KG1 (cell line): ENCODE measurements around the gene SEPTIN5.
"Not testable (repeated sequence)": the region's sequence is repeated elsewhere in the genome, so short reads cannot be mapped to it uniquely, and the experiment has no call there.

Source experiments
- DNase-seq: peaks from one replicate; lab custom pipeline; 2025; lab: John Stamatoyannopoulos, UW

SEPTIN5 gene

DNA sequence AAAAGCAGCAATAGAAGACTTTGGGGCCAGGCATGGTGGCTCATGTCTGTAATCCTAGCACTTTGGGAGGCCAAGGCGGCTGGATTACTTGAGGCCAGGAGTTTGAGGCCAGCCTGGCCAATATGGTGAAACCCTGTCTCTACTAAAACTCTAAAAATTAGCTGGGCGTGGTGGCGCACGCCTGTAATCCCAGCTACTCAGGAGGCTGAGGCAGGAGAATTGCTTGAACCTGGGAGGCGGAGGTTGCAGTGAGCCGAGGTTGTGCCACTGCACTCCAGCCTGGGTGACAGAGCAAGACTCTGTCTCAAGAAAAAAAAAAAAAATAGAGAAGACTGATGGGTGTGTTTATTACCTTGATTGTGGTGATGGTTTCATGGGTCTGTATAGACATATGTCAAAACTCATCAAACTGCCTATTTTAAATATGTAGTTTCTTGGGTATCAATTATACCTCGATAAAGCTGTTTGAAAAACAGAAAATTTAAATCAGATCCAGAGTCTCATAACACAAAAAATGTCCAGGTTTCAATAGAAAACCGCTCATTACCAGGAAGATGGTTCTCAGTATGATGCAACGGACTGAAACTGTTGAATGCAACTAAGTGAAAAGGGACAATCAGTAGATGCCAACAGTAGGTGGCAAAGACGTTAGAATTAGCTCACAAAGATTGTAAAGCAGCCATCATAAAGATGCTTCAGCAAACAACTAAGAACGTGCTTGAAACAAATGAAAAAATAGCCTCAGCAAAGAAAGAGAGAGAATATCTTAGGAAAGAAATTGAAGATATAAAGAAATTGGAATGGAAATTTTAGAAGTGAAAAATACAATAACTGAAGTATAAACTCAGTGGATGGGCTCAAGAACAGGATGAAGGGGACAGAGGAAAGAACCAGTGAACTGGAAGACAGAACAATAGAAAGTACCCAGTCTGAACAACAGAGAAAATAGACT is 33.1 kb upstream of the SEPTIN5 start:
- DNase-seq, result no peak

DNA sequence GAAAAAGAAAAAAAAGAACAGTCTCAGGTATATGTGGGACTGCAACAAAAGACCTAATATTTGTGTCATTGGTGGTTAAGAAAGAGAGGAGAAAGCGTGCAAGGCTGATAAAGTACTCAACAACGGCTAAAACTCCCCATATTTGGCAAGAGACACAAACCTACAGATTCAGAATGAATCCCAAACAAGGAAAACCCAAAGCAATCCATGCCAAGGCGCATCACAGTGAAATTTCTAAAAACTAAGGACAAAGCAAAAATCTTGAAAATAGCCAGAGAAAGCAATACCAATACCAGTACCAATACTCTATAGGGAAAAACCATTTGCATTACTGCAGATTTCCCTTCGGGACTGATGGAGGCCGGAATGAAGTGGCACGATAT is 32.4 kb upstream of the SEPTIN5 start:
- no peak for DNase-seq

DNA sequence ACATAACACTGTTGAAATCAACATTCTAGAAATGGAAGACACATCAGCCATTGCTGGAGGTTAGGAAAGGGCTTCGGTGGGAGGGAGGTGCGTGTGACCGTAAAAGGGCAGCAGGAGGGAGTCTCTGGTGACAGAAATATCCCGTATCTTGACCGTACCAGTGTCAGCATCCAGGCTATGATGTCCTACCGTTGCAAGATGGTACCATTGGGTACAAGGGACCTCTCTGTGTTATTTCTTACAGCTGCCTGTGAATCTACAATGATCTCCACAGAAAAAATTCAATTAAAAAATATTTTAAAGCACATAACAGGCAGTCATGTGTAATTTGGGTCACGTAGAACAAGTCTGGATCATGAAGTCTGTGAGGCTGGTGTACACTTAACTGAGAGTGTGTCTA is 27.4 kb upstream of the SEPTIN5 start:
- no peak for DNase-seq

DNA sequence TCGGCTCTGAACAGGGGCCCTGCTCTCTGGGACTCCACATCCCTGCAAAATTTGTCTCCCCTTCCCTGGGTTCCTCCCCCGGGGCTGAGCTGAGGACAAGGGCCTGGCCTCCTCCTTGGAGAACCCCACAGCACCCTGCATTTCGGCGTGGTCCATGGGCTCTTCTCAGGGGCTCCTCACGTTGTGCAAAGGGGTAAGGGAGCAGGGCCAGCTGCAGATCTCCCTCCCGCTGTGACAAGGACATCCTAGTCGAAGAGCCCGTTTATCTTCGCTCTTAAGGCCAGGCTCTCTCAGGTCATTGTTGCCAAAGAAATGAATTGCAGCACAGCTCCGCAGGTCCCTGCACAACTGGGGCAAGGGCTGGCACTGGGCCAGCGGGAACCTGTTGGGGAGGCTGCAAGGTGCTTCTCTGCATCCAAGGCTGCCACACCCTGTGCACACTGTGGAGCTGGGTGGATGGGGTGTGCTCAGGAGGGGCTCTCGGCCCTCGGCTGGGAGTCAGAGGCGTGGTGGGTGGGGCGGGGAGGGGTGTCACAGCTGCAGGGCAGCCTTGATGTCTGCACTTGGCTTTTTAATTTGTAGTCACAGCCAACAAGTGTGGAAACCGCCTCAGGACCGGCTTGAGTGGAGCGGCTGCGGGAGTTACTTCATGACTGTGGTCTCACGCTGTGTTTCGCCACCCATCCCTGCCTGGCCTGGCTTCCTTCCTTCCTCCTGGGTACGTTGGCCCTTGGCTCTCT is 26.6 kb upstream of the SEPTIN5 start:
- no peak for DNase-seq

DNA sequence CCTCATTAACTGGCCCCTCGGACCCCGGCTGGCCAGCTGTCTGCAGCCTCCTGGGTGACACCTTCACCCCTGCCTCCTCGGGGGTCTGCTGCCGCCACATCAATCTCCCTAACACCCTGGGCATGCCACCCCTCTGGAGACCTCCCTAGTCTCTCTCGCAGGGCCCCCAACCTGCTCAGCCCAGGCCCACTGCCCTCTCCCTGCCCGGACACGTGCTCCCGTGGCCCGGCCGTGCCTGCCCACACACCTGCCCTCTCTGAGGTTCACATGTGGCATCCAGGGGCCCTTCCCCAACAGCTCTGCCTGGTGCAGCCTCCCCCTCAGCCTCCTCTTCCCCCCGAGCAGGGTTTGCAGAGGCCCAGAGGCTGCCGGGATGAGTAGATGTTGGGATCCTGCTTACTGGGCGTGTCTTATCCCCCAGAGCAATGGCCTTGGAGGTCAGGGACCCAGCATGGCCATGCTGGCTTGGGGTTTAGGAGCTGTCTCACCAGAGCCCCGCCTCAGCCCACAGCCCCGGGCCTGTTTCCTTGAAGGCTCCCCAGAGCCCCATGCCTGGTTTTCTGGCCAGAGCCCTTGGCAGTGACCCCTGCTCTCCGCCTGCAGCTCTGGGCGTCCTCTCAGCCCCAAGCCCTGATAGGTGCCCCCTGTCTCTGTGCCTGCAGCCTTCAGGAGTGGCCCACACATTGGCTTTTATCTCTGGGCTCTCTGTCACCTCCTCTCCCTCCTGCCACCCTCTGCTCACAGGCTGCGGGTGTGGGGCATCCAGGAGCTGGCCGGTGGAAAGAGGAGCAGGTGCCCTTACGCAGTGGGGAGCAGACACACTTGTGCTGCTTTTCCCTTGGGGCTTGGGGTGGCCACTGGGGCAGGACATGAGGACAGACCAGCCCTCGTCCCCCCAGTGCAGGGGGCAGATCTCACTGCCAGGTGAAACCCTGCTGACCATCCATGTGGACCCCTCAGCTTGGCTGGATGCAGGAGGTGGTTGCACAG is 25.7 kb upstream of the SEPTIN5 start:
- DNase-seq, result no peak

DNA sequence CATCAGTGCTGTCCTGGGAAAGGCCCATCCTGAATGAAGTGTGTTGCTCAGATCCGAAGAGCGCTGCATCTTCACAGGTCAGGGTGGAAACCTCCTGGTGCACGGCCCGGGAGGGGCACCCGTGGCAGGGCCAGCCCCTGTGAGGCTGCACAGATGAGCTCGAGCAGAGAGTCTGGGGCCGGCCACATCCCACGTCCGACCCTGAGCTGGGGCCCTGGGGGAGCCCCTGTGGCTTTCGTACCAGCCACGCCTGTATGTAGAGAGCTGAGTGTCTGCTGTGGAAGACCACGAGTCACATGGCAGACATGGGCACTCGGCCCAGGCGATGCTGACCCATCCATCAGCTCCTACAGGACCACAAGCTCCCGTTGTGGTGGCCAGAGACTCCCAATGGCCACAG is 24.9 kb upstream of the SEPTIN5 start:
- DNase-seq, result no peak

DNA sequence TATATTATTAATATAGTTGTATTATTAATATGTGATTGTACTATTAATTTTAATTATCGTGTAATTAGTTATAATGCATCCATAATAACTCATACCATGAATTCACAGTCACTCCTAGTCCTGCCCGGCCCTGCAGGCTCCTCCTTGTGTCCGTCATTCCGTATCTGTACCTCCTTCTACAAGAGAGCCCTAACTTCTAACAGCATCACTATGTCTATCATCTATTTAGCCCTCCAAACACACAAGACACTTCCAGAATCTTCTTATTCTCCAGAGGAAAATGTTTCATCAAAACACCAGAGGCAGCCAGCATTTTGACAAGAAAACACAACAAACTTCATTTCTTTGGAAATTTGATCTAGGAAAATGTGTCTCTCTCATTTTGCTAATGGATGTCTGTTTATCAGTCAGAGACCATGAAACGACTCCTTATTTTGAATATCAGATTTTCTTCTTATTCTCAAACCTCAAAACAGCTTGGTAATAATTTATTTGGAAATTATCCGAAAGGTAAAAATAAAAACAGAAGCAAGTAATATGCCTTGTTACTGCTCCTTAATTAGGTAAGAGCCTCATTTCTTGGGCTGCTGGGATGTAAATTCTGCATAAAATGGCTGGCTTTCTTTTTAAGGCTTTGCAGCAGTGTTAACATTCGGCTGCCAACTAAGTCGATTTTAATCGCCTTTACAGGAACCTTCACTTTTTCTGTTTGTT is 23.1 kb upstream of the SEPTIN5 start:
- DNase-seq, result no peak

DNA sequence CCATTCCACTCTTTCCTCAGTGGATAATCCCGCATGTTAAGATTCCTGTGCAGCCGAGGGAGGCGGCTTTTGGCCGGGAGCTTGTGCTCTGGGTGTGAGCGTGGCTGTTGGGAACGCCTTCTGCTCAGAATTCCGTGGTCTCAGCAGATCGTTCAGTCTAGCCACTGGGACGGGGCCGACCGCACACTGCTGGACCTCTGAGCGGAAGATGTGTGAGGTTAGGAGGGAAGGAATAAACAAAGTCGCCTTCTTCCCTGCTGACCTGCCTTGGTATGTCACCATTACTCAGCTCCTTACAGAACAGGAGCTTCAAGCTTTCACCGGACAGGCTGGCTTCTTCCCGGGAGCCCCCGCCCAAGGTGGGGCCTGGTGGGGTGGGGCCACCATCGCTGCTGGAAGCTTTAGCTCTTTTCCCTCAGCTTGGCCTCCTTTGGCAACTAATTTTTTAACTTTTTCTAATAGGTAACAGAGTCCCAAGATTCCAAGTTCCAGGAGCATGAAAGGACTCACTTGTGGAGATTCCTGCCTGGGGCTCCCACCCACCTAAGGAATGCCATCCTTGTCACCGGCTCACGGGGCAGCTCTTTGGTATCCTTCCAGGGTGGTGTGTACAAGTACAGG is 22.5 kb upstream of the SEPTIN5 start:
- DNase-seq, result no peak

DNA sequence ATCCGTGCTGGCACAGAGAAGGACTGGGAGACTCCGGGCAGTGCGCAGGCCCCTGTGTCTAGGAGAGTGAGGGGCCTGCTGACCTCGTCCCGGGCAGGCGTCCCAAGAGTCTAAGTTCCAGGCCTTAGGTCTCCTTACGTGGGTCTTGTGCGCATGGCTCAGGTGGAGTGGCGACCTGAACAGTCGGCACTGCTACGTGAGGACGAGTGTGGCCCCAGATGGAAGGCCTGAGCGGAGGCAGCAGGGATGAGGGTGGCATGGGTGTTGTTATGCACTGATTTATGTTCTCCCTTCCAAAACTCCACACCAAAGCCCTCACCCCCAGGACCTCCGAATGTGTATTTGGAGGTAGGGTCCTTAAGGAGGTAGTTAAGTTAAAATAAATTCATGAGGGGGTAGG is 20.7 kb upstream of the SEPTIN5 start:
- no peak for DNase-seq

DNA sequence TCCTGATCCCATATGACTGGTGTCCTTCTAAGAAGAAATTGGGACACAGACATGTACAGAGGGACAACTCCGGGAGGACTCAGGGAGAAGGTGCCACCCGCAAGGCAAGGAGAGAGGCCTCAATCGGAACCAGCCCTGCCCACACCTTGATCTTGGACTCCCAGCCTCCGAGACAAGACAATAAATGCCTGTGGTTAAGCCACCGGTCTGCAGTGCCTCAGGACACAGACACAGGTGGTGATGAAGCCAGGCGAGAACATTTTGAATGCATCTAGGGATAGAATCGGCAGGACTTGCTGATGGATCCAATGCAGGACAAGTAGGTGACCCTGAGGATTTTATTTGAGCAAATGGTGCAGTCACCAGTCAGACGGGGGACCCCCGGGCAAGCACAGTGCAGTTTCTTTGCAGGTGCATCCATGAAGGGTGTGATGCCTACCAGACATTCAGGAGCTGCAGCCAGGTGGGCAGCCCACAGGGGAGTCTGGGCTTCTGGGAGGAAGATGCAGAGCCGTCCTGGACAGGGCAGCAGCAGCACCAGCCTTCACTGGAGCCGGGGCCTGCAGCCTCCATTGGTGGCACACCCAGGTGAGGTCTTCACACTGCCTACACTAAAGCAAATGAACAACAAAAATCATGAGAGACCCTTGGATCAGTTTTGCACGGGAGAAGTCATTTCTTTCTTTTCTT is 20.2 kb upstream of the SEPTIN5 start:
- DNase-seq, result no peak

DNA sequence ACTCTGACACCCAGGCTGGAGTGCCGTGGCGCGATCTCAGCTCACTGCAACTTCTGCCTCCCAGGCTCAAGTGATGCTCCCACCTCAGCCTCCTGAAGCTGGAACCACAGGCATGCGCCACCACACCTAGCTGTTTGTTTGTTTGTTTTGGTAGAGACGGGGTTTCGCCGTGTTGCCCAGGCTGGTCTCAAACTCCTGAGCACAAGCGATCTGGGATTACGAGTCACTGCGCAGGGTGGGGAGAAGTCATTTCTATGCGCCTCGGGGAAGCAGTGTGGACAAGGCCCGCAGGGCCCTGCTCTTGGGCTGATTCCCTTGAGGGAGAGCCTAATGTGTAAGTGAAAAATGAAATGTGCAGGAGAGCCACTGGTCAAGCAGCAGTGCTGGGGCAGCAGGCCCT is 19.6 kb upstream of the SEPTIN5 start:
- DNase-seq, result no peak

DNA sequence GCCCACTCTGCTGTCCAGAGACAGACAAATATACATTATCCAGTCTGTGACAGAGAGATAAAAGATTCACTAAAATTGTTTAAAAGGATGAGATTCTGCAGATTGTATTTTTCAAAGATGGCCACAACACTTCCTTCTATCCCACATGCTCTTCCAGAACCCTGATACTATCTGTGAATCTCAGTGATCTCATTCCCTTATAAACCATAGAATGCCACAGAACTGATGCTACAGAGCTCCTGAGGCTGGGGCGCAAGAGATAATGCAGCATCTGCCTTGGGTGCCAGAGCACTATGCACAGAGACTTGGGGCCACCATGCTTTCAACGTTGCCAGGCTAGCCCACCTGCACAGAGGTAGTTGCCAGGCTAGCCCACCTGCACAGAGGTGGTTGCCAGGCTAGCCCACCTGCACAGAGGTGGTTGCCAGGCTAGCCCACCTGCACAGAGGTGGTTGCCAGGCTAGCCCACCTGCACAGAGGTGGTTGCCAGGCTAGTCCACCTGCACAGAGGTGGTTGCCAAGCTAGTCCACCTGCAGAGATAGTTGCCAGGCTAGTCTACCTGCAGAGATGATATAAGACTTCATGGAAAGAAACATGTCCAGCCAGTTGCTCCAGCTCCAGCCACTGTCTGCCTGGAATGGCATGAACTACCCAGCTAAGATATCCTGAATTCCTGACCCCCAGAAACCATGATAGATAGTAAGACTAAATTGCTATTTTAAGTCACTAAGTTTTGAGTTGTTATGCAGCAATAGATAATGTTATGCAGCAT is 17.6 kb upstream of the SEPTIN5 start:
- no peak for DNase-seq

DNA sequence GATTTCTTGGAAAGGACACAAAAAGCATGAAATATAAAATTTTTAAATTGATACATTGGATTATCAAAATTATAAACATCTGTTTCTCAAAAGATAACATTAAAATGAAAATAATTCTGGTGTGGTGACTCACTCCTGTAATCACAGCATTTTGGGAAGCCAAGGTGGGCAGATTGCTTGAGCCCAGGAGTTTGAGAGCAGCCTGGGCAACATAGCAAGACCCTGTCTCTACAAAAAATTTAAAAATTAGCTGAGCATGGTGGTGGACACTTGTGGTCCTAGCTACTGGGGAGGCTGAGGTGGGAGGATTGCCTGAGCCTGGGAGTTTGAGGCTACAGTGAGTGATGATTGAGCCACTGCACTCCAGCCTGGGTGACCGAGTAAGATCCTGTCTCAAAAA is 16.4 kb upstream of the SEPTIN5 start:
- DNase-seq, result not testable (repeated sequence)

DNA sequence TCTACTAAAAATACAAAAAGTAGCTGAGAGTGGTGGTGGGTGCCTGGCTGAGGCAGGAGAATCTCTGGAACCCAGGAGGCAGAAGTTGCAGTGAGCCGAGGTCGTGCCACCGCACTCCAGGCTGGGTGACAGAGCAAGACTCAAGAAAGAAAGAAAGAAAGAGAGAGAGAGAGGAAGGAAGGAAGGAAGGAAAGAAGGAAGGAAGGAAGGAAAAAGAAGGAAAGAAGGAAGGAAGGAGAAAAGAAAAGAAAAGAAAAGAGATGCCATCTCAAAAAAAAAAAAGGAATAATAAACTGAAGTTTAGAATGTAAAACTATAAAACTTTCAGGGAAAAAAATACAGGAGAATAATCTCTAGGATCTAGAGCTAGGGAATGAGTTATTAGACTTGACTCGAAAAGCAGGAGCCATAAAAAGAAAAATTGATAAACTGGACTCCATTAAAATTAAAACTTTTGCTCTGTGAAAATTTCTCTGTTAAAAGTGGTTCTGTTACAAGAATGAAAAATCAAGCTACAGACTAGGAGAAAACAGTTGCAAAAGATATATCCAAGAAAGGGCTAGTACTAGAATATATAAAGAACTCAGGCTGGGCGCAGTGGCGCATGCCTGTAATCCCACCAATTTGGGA is 13.4 kb upstream of the SEPTIN5 start:
- DNase-seq, result no peak

DNA sequence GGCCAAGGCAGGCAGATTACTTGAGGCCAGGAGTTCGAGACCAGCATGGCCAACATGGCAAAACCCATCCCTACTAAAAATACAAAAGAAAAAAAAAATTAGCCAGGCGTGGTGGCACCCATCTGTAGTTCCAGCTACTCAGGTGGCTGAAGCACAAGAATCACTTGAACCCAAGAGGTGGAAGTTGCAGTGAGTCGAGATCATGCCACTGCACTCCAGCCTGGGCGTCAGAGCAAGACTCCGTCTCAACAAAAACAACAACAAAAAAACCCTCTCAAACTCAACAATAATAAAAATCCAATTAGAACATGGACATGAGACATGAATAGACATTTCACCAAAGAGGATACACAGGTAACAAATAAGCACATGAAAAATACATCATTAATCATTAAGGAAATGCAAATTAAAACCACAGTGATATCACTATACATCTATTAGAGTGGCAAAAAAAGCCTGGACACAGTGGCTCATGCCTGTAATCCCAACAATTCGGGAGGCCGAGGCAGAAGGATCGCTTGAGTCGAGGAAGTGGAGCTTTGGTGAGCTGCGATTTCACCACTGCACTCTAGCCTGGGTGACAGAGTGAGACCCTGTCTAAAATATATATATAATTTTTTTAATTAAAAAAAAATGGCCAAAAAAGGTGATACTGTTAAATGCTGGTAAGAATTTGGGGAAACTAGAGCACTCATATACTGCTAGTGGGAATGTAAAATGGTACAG is 12.7 kb upstream of the SEPTIN5 start:
- DNase-seq, result no peak

DNA sequence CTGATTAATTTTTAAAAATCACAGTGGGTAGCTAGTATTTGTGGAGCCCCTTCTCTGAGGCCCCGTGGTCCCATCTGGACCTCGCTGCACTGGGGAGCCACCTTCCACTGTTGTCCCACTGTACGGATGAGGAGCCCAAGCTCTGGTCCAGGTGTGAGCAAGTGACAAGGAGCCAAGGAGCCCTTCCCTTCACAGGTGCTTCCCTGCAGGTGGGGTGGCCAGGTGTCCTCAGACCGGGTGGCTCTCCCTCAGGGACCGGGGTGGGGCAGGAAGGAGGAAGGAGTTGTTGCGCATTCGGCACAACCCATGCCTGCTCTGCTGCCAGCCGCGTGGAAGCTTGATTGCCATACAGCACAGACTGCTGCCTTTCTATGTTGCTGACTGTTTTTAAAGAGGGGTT is 10.4 kb upstream of the SEPTIN5 start:
- no peak for DNase-seq

DNA sequence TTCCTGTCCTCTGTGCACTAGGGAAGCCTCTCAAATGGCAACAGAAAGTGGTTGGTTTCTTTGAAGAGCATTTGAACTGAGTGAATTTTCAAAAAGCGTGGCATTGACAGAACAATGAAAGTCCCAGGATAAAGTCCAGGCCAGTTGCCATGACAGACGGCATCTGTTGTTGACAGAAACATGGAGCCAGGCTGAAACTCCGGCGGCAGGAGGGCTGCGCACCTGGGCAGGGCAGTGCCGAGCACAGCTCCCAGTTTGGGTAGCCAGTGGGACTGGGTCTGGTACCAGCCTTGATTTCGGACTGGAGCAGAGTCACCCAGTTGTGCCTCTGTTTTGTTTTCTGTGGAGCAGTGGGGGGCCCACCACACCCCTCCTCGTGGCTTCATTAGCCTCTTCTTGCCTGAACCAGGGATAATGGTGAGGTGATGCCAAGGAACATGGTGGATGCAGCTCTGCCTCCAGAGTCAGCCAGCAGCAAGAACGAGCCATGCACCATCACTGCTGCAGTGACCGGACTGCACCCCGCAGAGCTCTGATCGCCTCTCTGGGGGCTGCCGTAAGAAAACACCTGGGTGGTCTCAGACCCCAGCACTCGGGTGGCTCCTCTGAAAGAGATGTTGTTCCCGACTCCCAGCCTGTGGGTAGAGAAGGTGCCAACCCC is 9.8 kb upstream of the SEPTIN5 start:
- DNase-seq, result no peak
